Measurements from ENCODE around the gene UBAC2. TPM values are rescaled to one million over a fixed set of nuclear protein-coding genes. Genes with fewer than 3 reads are reported as not detected.

UBAC2 gene
- total RNA-seq, 1 donor: 51.3 TPM

- Histone ChIP-seq H3K27me3 (ENCODE audit: insufficient read depth, low read length) (peaks cover 26% of the 10 kb centered on the region), H3K4me1 (ENCODE audit: insufficient read depth, low read length) (peaks cover 21% of the 10 kb centered on the region), H3K4me3 (ENCODE audit: low read length) (no peak overlapping the region), H3K9me3 (ENCODE audit: low read depth, low read length) (no peaks in the 10 kb centered on the region)
Measured at GRCh38 chr13:99173606-99174005, 27.0 kb upstream of the UBAC2 start.

- peaks cover 31% of the 10 kb centered on the region for H3K4me1 ChIP-seq (ENCODE audit: insufficient read depth, low read length)
- H3K4me3 ChIP-seq (ENCODE audit: low read length): no peak overlapping the region
- peaks cover 25% of the 10 kb centered on the region for H3K27me3 ChIP-seq (ENCODE audit: insufficient read depth, low read length)
- no peaks in the 10 kb centered on the region for H3K9me3 ChIP-seq (ENCODE audit: low read depth, low read length)
Measured at GRCh38 chr13:99174533-99175100, 26.0 kb upstream of the UBAC2 start.

- Histone ChIP-seq H3K9me3 (ENCODE audit: low read depth, low read length) (peaks cover 1% of the 10 kb centered on the region), H3K4me1 (ENCODE audit: insufficient read depth, low read length) (peaks cover 36% of the 10 kb centered on the region), H3K4me3 (ENCODE audit: low read length) (no peak overlapping the region), H3K27me3 (ENCODE audit: insufficient read depth, low read length) (peaks cover 25% of the 10 kb centered on the region)
Measured at GRCh38 chr13:99176309-99177276, 24.1 kb upstream of the UBAC2 start.

GRCh38 chr13:99178636-99179035 is 22.0 kb upstream of the UBAC2 start:
- no peak overlapping the region for H3K4me3 ChIP-seq (ENCODE audit: low read length)
- peaks cover 17% of the 10 kb centered on the region for H3K9me3 ChIP-seq (ENCODE audit: low read depth, low read length)
- H3K4me1 ChIP-seq (ENCODE audit: insufficient read depth, low read length): peaks cover 36% of the 10 kb centered on the region
- peaks cover 18% of the 10 kb centered on the region for H3K27me3 ChIP-seq (ENCODE audit: insufficient read depth, low read length)

- no peak overlapping the region for H3K4me3 ChIP-seq (ENCODE audit: low read length)
- H3K9me3 ChIP-seq (ENCODE audit: low read depth, low read length): peaks cover 17% of the 10 kb centered on the region
- peaks cover 9% of the 10 kb centered on the region for H3K27me3 ChIP-seq (ENCODE audit: insufficient read depth, low read length)
- H3K4me1 ChIP-seq (ENCODE audit: insufficient read depth, low read length): peaks cover 36% of the 10 kb centered on the region
Measured at GRCh38 chr13:99179460-99179859, 21.2 kb upstream of the UBAC2 start.

GRCh38 chr13:99182439-99182838 is 18.2 kb upstream of the UBAC2 start:
- Histone ChIP-seq H3K4me1 (ENCODE audit: insufficient read depth, low read length) (peaks cover 31% of the 10 kb centered on the region), H3K9me3 (ENCODE audit: low read depth, low read length) (peaks cover 17% of the 10 kb centered on the region), H3K4me3 (ENCODE audit: low read length) (no peak overlapping the region), H3K27me3 (ENCODE audit: insufficient read depth, low read length) (no peaks in the 10 kb centered on the region)

GRCh38 chr13:99185606-99186005 is 15.0 kb upstream of the UBAC2 start:
- peaks cover 17% of the 10 kb centered on the region for H3K9me3 ChIP-seq (ENCODE audit: low read depth, low read length)
- no peak overlapping the region for H3K4me3 ChIP-seq (ENCODE audit: low read length)
- H3K27me3 ChIP-seq (ENCODE audit: insufficient read depth, low read length): no peaks in the 10 kb centered on the region
- H3K4me1 ChIP-seq (ENCODE audit: insufficient read depth, low read length): peaks cover 4% of the 10 kb centered on the region

GRCh38 chr13:99190147-99190985 is 10.3 kb upstream of the UBAC2 start:
- Histone ChIP-seq H3K4me3 (ENCODE audit: low read length) (no peak overlapping the region), H3K4me1 (ENCODE audit: insufficient read depth, low read length) (peaks cover 18% of the 10 kb centered on the region), H3K27me3 (ENCODE audit: insufficient read depth, low read length) (no peaks in the 10 kb centered on the region), H3K9me3 (ENCODE audit: low read depth, low read length) (no peaks in the 10 kb centered on the region)

GRCh38 chr13:99191336-99191899 is 9.2 kb upstream of the UBAC2 start:
- Histone ChIP-seq H3K4me3 (ENCODE audit: low read length) (no peak overlapping the region), H3K9me3 (ENCODE audit: low read depth, low read length) (no peaks in the 10 kb centered on the region), H3K4me1 (ENCODE audit: insufficient read depth, low read length) (peaks cover 14% of the 10 kb centered on the region), H3K27me3 (ENCODE audit: insufficient read depth, low read length) (no peaks in the 10 kb centered on the region)

GRCh38 chr13:99191900-99192399 is 8.7 kb upstream of the UBAC2 start:
- H3K9me3 ChIP-seq (ENCODE audit: low read depth, low read length): no peaks in the 10 kb centered on the region
- H3K4me3 ChIP-seq (ENCODE audit: low read length): no peak overlapping the region
- no peaks in the 10 kb centered on the region for H3K27me3 ChIP-seq (ENCODE audit: insufficient read depth, low read length)
- H3K4me1 ChIP-seq (ENCODE audit: insufficient read depth, low read length): peaks cover 14% of the 10 kb centered on the region

- Histone ChIP-seq H3K9me3 (ENCODE audit: low read depth, low read length) (no peaks in the 10 kb centered on the region), H3K4me1 (ENCODE audit: insufficient read depth, low read length) (peaks cover 14% of the 10 kb centered on the region), H3K4me3 (ENCODE audit: low read length) (no peak overlapping the region), H3K27me3 (ENCODE audit: insufficient read depth, low read length) (no peaks in the 10 kb centered on the region)
Measured at GRCh38 chr13:99192480-99192879, 8.2 kb upstream of the UBAC2 start.

GRCh38 chr13:99193152-99193551 is 7.5 kb upstream of the UBAC2 start:
- H3K4me1 ChIP-seq (ENCODE audit: insufficient read depth, low read length): peaks cover 14% of the 10 kb centered on the region
- H3K4me3 ChIP-seq (ENCODE audit: low read length): no peak overlapping the region
- no peaks in the 10 kb centered on the region for H3K27me3 ChIP-seq (ENCODE audit: insufficient read depth, low read length)
- no peaks in the 10 kb centered on the region for H3K9me3 ChIP-seq (ENCODE audit: low read depth, low read length)

GRCh38 chr13:99196466-99197116 is 4.1 kb upstream of the UBAC2 start:
- H3K9me3 ChIP-seq (ENCODE audit: low read depth, low read length): no peaks in the 10 kb centered on the region

GRCh38 chr13:99197117-99197651 is 3.5 kb upstream of the UBAC2 start:
- H3K9me3 ChIP-seq (ENCODE audit: low read depth, low read length): no peaks in the 10 kb centered on the region
- no peak overlapping the region for H3K4me3 ChIP-seq (ENCODE audit: low read length)
- H3K4me1 ChIP-seq (ENCODE audit: insufficient read depth, low read length): peaks cover 18% of the 10 kb centered on the region
- no peaks in the 10 kb centered on the region for H3K27me3 ChIP-seq (ENCODE audit: insufficient read depth, low read length)

More at GRCh38 chr13:99196466-99197116, 4.1 kb upstream of the UBAC2 start:
- Histone ChIP-seq H3K4me1 (ENCODE audit: insufficient read depth, low read length) (peaks cover 18% of the 10 kb centered on the region), H3K4me3 (ENCODE audit: low read length) (no peak overlapping the region), H3K27me3 (ENCODE audit: insufficient read depth, low read length) (no peaks in the 10 kb centered on the region)

Data from mononuclear cell (primary cell).